ENCODE results near the gene DTD2. TPM values are rescaled to one million over a fixed set of nuclear protein-coding genes. Genes with fewer than 3 reads are reported as not detected.

The DTD2 gene
- polyA plus RNA-seq, 3 donors = 6.4 to 16.6 (median 15.0) TPM

- Mint-ChIP-seq H3K27ac (no peak overlapping the region), H3K9me3 (peaks cover 0 to 4% (median 0%) of the 10 kb centered on the region in 7 donors), H3K36me3 (peaks cover 0 to 4% of the 10 kb centered on the region in 2 donors), H3K4me3 (no peak overlapping the region), H3K27me3 (ENCODE audit: low read depth in 3 of 3) (peaks cover 3 to 6% (median 4%) of the 10 kb centered on the region in 3 donors), H3K4me1 (peaks cover 13% of the 10 kb centered on the region)
- DNase-seq = no peak
- peaks cover 3 to 4% of the 10 kb centered on the region in 2 donors for H3K27me3 ChIP-seq (ENCODE audit: control insufficient read depth in 2 of 2, insufficient read depth in 2 of 2, low read length in 2 of 2)
- TF ChIP-seq, protein P1, sequence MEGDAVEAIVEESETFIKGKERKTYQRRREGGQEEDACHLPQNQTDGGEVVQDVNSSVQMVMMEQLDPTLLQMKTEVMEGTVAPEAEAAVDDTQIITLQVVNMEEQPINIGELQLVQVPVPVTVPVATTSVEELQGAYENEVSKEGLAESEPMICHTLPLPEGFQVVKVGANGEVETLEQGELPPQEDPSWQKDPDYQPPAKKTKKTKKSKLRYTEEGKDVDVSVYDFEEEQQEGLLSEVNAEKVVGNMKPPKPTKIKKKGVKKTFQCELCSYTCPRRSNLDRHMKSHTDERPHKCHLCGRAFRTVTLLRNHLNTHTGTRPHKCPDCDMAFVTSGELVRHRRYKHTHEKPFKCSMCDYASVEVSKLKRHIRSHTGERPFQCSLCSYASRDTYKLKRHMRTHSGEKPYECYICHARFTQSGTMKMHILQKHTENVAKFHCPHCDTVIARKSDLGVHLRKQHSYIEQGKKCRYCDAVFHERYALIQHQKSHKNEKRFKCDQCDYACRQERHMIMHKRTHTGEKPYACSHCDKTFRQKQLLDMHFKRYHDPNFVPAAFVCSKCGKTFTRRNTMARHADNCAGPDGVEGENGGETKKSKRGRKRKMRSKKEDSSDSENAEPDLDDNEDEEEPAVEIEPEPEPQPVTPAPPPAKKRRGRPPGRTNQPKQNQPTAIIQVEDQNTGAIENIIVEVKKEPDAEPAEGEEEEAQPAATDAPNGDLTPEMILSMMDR (IDR thresholded peaks at IDR 0.05) = no peak
- intact Hi-C loops (cut with micrococcal nuclease) = no loop called here
- H3K36me3 ChIP-seq (replicated peaks in 1 of 2; ENCODE audit: control insufficient read depth in 1 of 2, insufficient read depth in 2 of 2, low read length in 2 of 2) = no peaks in the 10 kb centered on the region
- H3K27ac ChIP-seq (ENCODE audit: low read depth in 1 of 2, low read length in 2 of 2) = no peak overlapping the region
- H3K9ac ChIP-seq (ENCODE audit: insufficient read depth, low read length, poor library complexity, severe bottlenecking) = no peak overlapping the region
- H3K79me2 ChIP-seq (ENCODE audit: insufficient read depth, low read length) = no peaks in the 10 kb centered on the region
- WGBS (ENCODE audit: insufficient coverage) = no CpG with 5 or more reads among the region's 4 CpGs
- H2AFZ ChIP-seq (ENCODE audit: insufficient read depth, low read depth, low read length, poor library complexity, severe bottlenecking) = no peak overlapping the region
- peaks cover 9 to 11% of the 10 kb centered on the region in 2 donors for H3K4me1 ChIP-seq (ENCODE audit: control insufficient read depth in 1 of 2, insufficient read depth in 2 of 2, low read length in 2 of 2)
- no peaks in the 10 kb centered on the region for H4K20me1 ChIP-seq (ENCODE audit: insufficient read depth, low read length)
- H3K9me3 ChIP-seq (replicated peaks in 1 of 2; ENCODE audit: control insufficient read depth in 1 of 2, insufficient read depth in 1 of 2, low read length in 2 of 2) = no peaks in the 10 kb centered on the region
- H3K4me3 ChIP-seq (replicated peaks in 1 of 3; ENCODE audit: low read depth in 2 of 3, low read length in 3 of 3) = no peak overlapping the region
- H3K4me2 ChIP-seq (replicated peaks; ENCODE audit: extremely low read depth, low read length, poor library complexity, severe bottlenecking) = no peak overlapping the region
Measured at GRCh38 chr14:31480156-31480555, 22.9 kb upstream of the DTD2 start.

DNA sequence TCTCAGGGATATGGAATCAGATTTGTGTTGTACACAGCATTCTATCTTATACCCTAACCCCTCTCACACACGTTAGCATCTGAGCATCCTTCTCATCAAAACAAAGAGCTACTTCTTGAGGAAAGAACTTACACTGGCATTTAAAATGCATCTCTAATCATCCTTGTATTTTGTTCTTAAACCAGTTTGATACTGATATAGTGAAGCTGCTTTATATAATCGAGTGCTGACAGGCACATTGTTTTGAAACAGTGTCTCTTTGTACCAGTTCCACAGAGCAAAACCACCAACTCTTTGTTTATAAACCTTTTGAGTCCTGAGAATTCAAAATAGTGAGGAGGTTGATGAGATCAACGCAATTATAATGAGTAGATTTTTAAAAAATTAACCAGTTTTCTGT, 21.7 kb upstream of the DTD2 start:
- H3K4me1 Mint-ChIP-seq = peaks cover 4% of the 10 kb centered on the region
- Histone ChIP-seq H3K27me3 (ENCODE audit: control insufficient read depth in 2 of 2, insufficient read depth in 2 of 2, low read length in 2 of 2) (peaks cover 3 to 4% of the 10 kb centered on the region in 2 donors), H3K36me3 (replicated peaks in 1 of 2; ENCODE audit: control insufficient read depth in 1 of 2, insufficient read depth in 2 of 2, low read length in 2 of 2) (no peaks in the 10 kb centered on the region), H4K20me1 (ENCODE audit: insufficient read depth, low read length) (no peaks in the 10 kb centered on the region), H3K79me2 (ENCODE audit: insufficient read depth, low read length) (no peaks in the 10 kb centered on the region), H3K9ac (ENCODE audit: insufficient read depth, low read length, poor library complexity, severe bottlenecking) (no peak overlapping the region), H3K4me3 (replicated peaks in 1 of 3; ENCODE audit: low read depth in 2 of 3, low read length in 3 of 3) (no peak overlapping the region), H3K27ac (ENCODE audit: low read depth in 1 of 2, low read length in 2 of 2) (no peak overlapping the region), H2AFZ (ENCODE audit: insufficient read depth, low read depth, low read length, poor library complexity, severe bottlenecking) (no peak overlapping the region), H3K4me2 (replicated peaks; ENCODE audit: extremely low read depth, low read length, poor library complexity, severe bottlenecking) (no peak overlapping the region), H3K9me3 (replicated peaks in 1 of 2; ENCODE audit: control insufficient read depth in 1 of 2, insufficient read depth in 1 of 2, low read length in 2 of 2) (no peaks in the 10 kb centered on the region), H3K4me1 (ENCODE audit: control insufficient read depth in 1 of 2, insufficient read depth in 2 of 2, low read length in 2 of 2) (peaks cover 0 to under 1% of the 10 kb centered on the region in 2 donors)
- intact Hi-C loops (cut with micrococcal nuclease) = no loop called here
- no CpG with 5 or more reads among the region's 3 CpGs for WGBS (ENCODE audit: insufficient coverage)
- H3K9me3 Mint-ChIP-seq = peaks cover 0 to 5% (median 0%) of the 10 kb centered on the region in 7 donors
- no peak overlapping the region for H3K4me3 Mint-ChIP-seq
- TF ChIP-seq, protein P1 (IDR thresholded peaks at IDR 0.05) = no peak
- H3K36me3 Mint-ChIP-seq = peaks cover 0 to 4% of the 10 kb centered on the region in 2 donors
- H3K27me3 Mint-ChIP-seq (ENCODE audit: low read depth in 3 of 3) = peaks cover 3 to 7% (median 7%) of the 10 kb centered on the region in 3 donors
- no peak for DNase-seq
- no peak overlapping the region for H3K27ac Mint-ChIP-seq
